K562 (cell line): ENCODE data around the gene USP48. TPM values are rescaled to one million over a fixed set of nuclear protein-coding genes. Genes with fewer than 3 reads are reported as not detected.

ENCODE experiments used
- CREB3 ChIP-seq: fragments of 450-650 bp; conservative IDR thresholded peaks from 2 replicates; pipeline ENCODE4 v1.6.1; 2016; ENCODE audit warnings: missing genetic modification characterization, low read depth, mild to moderate bottlenecking, missing compliant biosample characterization, moderate library complexity
- E2F4 ChIP-seq: sonication (generic); formaldehyde crosslinking; IDR thresholded peaks from 2 replicates; pipeline ENCODE4 v1.8.0; 2022; ENCODE audit warnings: mild to moderate bottlenecking, low read depth, missing genetic modification reagents
- E2F8 ChIP-seq: fragments of 450-650 bp; IDR thresholded peaks from 2 replicates; pipeline ENCODE4 v1.7.1; 2018; ENCODE audit warnings: mild to moderate bottlenecking, low read depth; ENCODE audit not compliant: partially characterized antibody
- EP400 ChIP-seq: fragments of 450-650 bp; IDR thresholded peaks from 2 replicates; pipeline ENCODE4 v1.6.1; 2017; ENCODE audit warnings: antibody characterized with exemption, mild to moderate bottlenecking, moderate library complexity
- EZH2 ChIP-seq: IDR thresholded peaks from 2 replicates; pipeline ENCODE4 v1.6.1; 2012; ENCODE audit warnings: low read depth, mild to moderate bottlenecking, inconsistent platforms, low read length, borderline replicate concordance
- FOSL1 ChIP-seq: fragments of 200-800 bp; sonication (Bioruptor generic); conservative IDR thresholded peaks from 2 replicates; pipeline ENCODE4 v1.6.1; 2016; ENCODE audit warnings: missing genetic modification characterization, missing compliant biosample characterization
- HNRNPK ChIP-seq: fragments of 200-400 bp; formaldehyde crosslinking; IDR thresholded peaks from one replicate; pipeline ENCODE4 v1.6.1; 2018; ENCODE audit warnings: mild to moderate bottlenecking, low read depth, low read length; ENCODE audit not compliant: poor library complexity, severe bottlenecking
- KDM4B ChIP-seq, 2 experiments: fragments of 450-650 bp in 1 of 2; sonication (generic) in 1 of 2; IDR thresholded peaks; 2 replicates each; pipeline ENCODE4 v1.6.1; 2016 to 2017; ENCODE audit warnings: borderline replicate concordance in 2 of 2, antibody characterized with exemption in 1 of 2, low read depth in 1 of 2, mild to moderate bottlenecking in 1 of 2
- PHB2 ChIP-seq: fragments of 450-650 bp; IDR thresholded peaks from 2 replicates; pipeline ENCODE4 v1.6.1; 2017; ENCODE audit warnings: low read depth
- TBL1XR1 ChIP-seq, 2 experiments: IDR thresholded peaks; 2 replicates each; pipeline ENCODE4 v1.6.1; 2012; ENCODE audit warnings: improper control_type of control experiment in 2 of 2, low read length in 2 of 2, mild to moderate bottlenecking in 1 of 2
- THAP7 ChIP-seq: fragments of 250-450 bp; sonication (Bioruptor Pico); IDR thresholded peaks from 2 replicates; pipeline ENCODE4 v1.5.0; 2021
- THRB ChIP-seq: fragments of 450-650 bp; formaldehyde crosslinking; conservative IDR thresholded peaks from 2 replicates; pipeline ENCODE4 v1.4.0; 2022; ENCODE audit warnings: mild to moderate bottlenecking, missing genetic modification characterization
- WHSC1 ChIP-seq: IDR thresholded peaks from one replicate; pipeline ENCODE4 v1.6.1; 2012; ENCODE audit warnings: low read length, control low read depth, inconsistent platforms
- ZBTB43 ChIP-seq: sonication (generic); formaldehyde crosslinking; IDR thresholded peaks from 2 replicates; pipeline ENCODE4 v1.8.0; 2023; ENCODE audit warnings: mild to moderate bottlenecking, missing genetic modification reagents
- ZKSCAN1 ChIP-seq: fragments of 150-350 bp; IDR thresholded peaks from 2 replicates; pipeline ENCODE4 v1.6.1; 2016; ENCODE audit warnings: low read depth, low read length
- ZNF507 ChIP-seq: conservative IDR thresholded peaks from 2 replicates; pipeline ENCODE4 v1.6.1; 2017; ENCODE audit warnings: missing genetic modification characterization, missing compliant biosample characterization
- polyA plus RNA-seq, 8 experiments: library from polyadenylated mRNA; depleted of rRNA in 4 of 8; stranded (reverse) in 5 of 8; unstranded in 3 of 8; fragments of >200 nt; fragmentation: Nextera tagmentation in 2 of 8; fragmentation: Illumina TruSeq in 1 of 8; extraction: Ambion mirVana in 2 of 8; extraction: Trizol in 1 of 8; gene quantifications; 2 replicates each; pipeline versions ENCODE4 v1.2.1 to v1.2.3, GENCODE V29; 2011 to 2014; ENCODE audit warnings: inconsistent platforms in 1 of 8, missing spikeins in 1 of 8
- total RNA-seq, 7 experiments: library from RNA; depleted of rRNA in 6 of 7; stranded (reverse); fragments of >200 nt in 6 of 7; fragmentation: Illumina TruSeq in 2 of 7; extraction: Trizol in 2 of 7; gene quantifications; 2 replicates each; pipeline versions ENCODE4 v1.2.1 to v1.2.3, GENCODE V29; 2011 to 2021; ENCODE audit warnings: low replicate concordance in 1 of 7

The USP48 gene
- total and polyA plus RNA-seq, 9 of the 15 experiments (the other 6 are each of a cell fraction or from before 2014, with no cell fraction given), result 23.3 to 123 (median 106) TPM

- no peak for TF ChIP-seq WHSC1
- TF ChIP-seq THRB (CRISPR knock-in tag), result 0 out of 2 replicates have a peak, but pooled peaks have one; percentile 36
- peak; percentile 75; the same call in 1 of the 2 replicates for TF ChIP-seq E2F4 (CRISPR knock-in tag)
- TF ChIP-seq ZBTB43 (CRISPR knock-in tag), result peak; percentile 95
- no peak for TF ChIP-seq HNRNPK
- TF ChIP-seq TBL1XR1 (IDR thresholded peaks at IDR 0.05; ENCODE audit: low read length in 2 of 2), result 0 out of 4 replicates have a peak, but pooled peaks of 1 of the 2 experiments have one; percentile 35
- TF ChIP-seq FOSL1 (tag), result peak; percentile 58
- no peak for TF ChIP-seq ZNF507 (tag)
- TF ChIP-seq THAP7, result no peak
- TF ChIP-seq PHB2, result no peak
- peak in 1 of 2 experiments; percentile 86; a peak in 1 of 4 replicates for TF ChIP-seq KDM4B (IDR thresholded peaks at IDR 0.05; ENCODE audit: borderline replicate concordance in 2 of 2, low read depth in 1 of 2)
- TF ChIP-seq E2F8, result peak; percentile 75
- no peak for TF ChIP-seq EP400
- TF ChIP-seq ZKSCAN1, result peak; percentile 68
- 0 out of 2 replicates have a peak, but pooled peaks have one; percentile 39 for TF ChIP-seq CREB3
- TF ChIP-seq EZH2, result no peak
Observed at GRCh38 chr1:21659099-21659923, 123.6 kb downstream of the USP48 start (continued).
